GM21526 (cell line): ENCODE data around the gene ZFR2.
"Not testable (repeated sequence)": the region's sequence is repeated elsewhere in the genome, so short reads cannot be mapped to it uniquely, and the experiment has no call there.

Source experiments
- ATAC-seq: cut with Tn5 transposase; IDR thresholded peaks from one replicate; pipeline ENCODE4 v1.9.1; 2021; ENCODE audit warnings: moderate library complexity; ENCODE audit not compliant: unreplicated experiment, low FRiP score

The ZFR2 gene

DNA sequence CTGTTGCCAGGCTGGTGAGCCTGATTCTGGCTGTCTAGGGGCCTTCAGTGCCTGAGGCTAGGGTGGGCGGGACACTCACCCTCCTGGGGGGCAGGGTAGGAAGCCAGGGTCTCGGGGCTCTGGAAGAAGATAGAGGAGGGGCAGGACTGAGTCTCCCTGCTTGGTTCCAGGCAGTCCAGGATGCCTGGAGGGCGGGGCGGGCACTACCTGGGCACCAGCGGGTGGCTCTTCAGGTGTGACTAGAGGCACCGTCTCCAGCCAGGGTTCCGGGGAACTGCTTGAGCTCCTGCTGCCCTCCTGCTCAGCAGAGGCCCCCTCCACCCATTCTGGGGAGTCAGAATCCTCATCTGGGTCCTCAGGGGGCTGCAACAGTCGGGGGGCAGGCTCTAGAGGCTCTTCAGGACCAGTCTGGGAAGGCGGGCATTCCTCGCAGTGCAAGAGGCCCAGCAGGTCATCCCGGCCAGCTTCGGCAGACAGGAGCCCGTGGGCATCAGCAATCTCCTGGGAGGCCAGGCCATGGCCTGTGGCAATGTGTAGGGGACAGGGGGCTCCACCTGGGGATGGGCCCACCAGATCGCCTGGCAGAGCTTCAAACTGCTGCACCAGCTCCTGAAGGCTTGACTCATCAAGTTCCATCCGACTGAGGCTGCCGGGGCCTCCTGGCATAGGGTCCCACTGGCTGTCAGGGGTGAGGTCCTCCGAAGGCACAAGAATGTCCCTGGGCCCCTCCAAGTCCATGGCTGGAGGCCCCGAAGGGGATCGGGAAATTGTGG lies 109.2 kb downstream of the ZFR2 start:
- no peak for ATAC-seq

DNA sequence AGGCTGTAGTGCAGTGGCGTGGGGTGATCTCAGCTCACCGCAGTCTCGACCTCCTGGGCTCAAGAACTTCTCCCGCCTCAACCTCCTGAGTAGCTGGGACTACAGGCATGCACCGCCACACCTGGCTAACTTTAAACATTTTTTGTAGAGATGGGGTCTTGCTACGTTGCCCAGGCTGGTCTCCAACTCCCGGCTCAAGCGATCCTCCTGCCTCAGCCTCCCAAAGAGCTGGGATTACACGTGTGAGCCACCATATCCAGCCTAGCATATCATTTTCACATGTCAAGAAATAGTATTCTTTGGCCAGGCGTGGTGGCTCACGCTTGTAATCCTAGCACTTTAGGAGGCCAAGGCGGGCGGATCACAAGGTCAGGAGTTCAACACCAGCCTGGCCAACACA lies 110.5 kb downstream of the ZFR2 start:
- ATAC-seq = not testable (repeated sequence)

GRCh38 chr19:3757705-3758104 lies 111.1 kb downstream of the ZFR2 start:
- ATAC-seq = not testable (repeated sequence)
